ENCODE measurements around the gene LRRC4C.
"Not testable (repeated sequence)": the region's sequence is repeated elsewhere in the genome, so short reads cannot be mapped to it uniquely, and the experiment has no call there.

LRRC4C gene

GRCh38 chr11:40877256-40877655, 582.2 kb downstream of the LRRC4C start:
- no peaks in the 10 kb centered on the region for H3K79me2 ChIP-seq (ENCODE audit: control insufficient read depth, insufficient read depth, low read length, poor library complexity)
- H4K8ac ChIP-seq (ENCODE audit: low read depth, low read length) = no peak overlapping the region
- no peaks in the 10 kb centered on the region for H3K79me1 ChIP-seq (ENCODE audit: low read length)
- H2AFZ ChIP-seq (ENCODE audit: insufficient read depth, low read length, poor library complexity) = no peak overlapping the region
- H2AK5ac ChIP-seq (ENCODE audit: low read length) = no peak overlapping the region
- no peak overlapping the region for H3K23ac ChIP-seq (ENCODE audit: low read length)
- H4K91ac ChIP-seq (ENCODE audit: low read depth, low read length) = no peak overlapping the region
- peaks cover 0 to 3% of the 10 kb centered on the region in 2 experiments for H3K4me1 ChIP-seq (ENCODE audit: control insufficient read depth in 1 of 2, insufficient read depth in 2 of 2, low read length in 2 of 2)
- H3K4me2 ChIP-seq (ENCODE audit: low read length) = no peak overlapping the region
- WGBS (ENCODE audit: extremely low coverage, insufficient coverage, insufficient read length) = no CpG with 5 or more reads among the region's 7 CpGs
- H3K9ac ChIP-seq (ENCODE audit: low read length) = no peak overlapping the region
- H3K27me3 ChIP-seq (ENCODE audit: insufficient read depth, low read length) = no peaks in the 10 kb centered on the region
- H4K12ac ChIP-seq (ENCODE audit: low read depth, low read length) = no peak overlapping the region
- no peak overlapping the region for H2BK5ac ChIP-seq (ENCODE audit: low read depth, low read length, poor library complexity)
- H3K18ac ChIP-seq (ENCODE audit: low read length) = no peak overlapping the region
- DNase-seq = peak in 1 of 2 donors; percentile 18
- no peak overlapping the region for H2BK12ac ChIP-seq (ENCODE audit: low read length)
- no peak overlapping the region for H2BK120ac ChIP-seq (ENCODE audit: insufficient read depth, low read length, poor library complexity)
- H3K4me3 ChIP-seq (ENCODE audit: low read depth, low read length) = no peak overlapping the region
- no peak overlapping the region for H3K4ac ChIP-seq (ENCODE audit: low read depth, low read length)
- no peaks in the 10 kb centered on the region for H3K36me3 ChIP-seq (ENCODE audit: control insufficient read depth in 1 of 2, insufficient read depth in 2 of 2, low read length in 2 of 2)
- no peak overlapping the region for H3K27ac ChIP-seq (ENCODE audit: low read depth, low read length)
- H3K9me3 ChIP-seq (ENCODE audit: insufficient read depth, low read depth, low read length) = no peaks in the 10 kb centered on the region
- no peak overlapping the region for H3K14ac ChIP-seq (ENCODE audit: low read length)

GRCh38 chr11:40867991-40868632, 591.3 kb downstream of the LRRC4C start:
- Histone ChIP-seq H3K4me2 (ENCODE audit: low read length) (peak overlapping the region; percentile 37), H3K23ac (ENCODE audit: low read length) (no peak overlapping the region), H3K18ac (ENCODE audit: low read length) (no peak overlapping the region), H4K8ac (ENCODE audit: low read depth, low read length) (no peak overlapping the region), H2BK12ac (ENCODE audit: low read length) (no peak overlapping the region), H3K79me1 (ENCODE audit: low read length) (no peaks in the 10 kb centered on the region), H3K4ac (ENCODE audit: low read depth, low read length) (no peak overlapping the region), H4K91ac (ENCODE audit: low read depth, low read length) (no peak overlapping the region), H2BK5ac (ENCODE audit: low read depth, low read length, poor library complexity) (no peak overlapping the region), H3K4me1 (ENCODE audit: control insufficient read depth in 1 of 2, insufficient read depth in 2 of 2, low read length in 2 of 2) (peaks cover 0 to 1% of the 10 kb centered on the region in 2 experiments), H3K36me3 (ENCODE audit: control insufficient read depth in 1 of 2, insufficient read depth in 2 of 2, low read length in 2 of 2) (no peaks in the 10 kb centered on the region), H3K27ac (ENCODE audit: low read depth, low read length) (no peak overlapping the region), H3K9me3 (ENCODE audit: insufficient read depth, low read depth, low read length) (no peaks in the 10 kb centered on the region), H3K14ac (ENCODE audit: low read length) (no peak overlapping the region), H2BK120ac (ENCODE audit: insufficient read depth, low read length, poor library complexity) (no peak overlapping the region), H2AK5ac (ENCODE audit: low read length) (no peak overlapping the region), H3K4me3 (ENCODE audit: low read depth, low read length) (no peak overlapping the region), H4K12ac (ENCODE audit: low read depth, low read length) (no peak overlapping the region), H3K9ac (ENCODE audit: low read length) (no peak overlapping the region), H2AFZ (ENCODE audit: insufficient read depth, low read length, poor library complexity) (no peak overlapping the region), H3K79me2 (ENCODE audit: control insufficient read depth, insufficient read depth, low read length, poor library complexity) (no peaks in the 10 kb centered on the region), H3K27me3 (ENCODE audit: insufficient read depth, low read length) (no peaks in the 10 kb centered on the region)
- DNase-seq = peak; percentile 5 to 66
- WGBS (ENCODE audit: extremely low coverage, insufficient coverage, insufficient read length) = no CpG with 5 or more reads among the region's 3 CpGs

- not testable (repeated sequence) for H3K14ac ChIP-seq (ENCODE audit: low read length)
Observed at GRCh38 chr11:40857754-40858153, 601.7 kb downstream of the LRRC4C start.

GRCh38 chr11:40842750-40843339, 616.6 kb downstream of the LRRC4C start:
- H3K79me2 ChIP-seq (ENCODE audit: control insufficient read depth, insufficient read depth, low read length, poor library complexity) = no peaks in the 10 kb centered on the region
- H3K79me1 ChIP-seq (ENCODE audit: low read length) = no peaks in the 10 kb centered on the region
- H3K27ac ChIP-seq (ENCODE audit: low read depth, low read length) = no peak overlapping the region
- H3K23ac ChIP-seq (ENCODE audit: low read length) = no peak overlapping the region
- H4K8ac ChIP-seq (ENCODE audit: low read depth, low read length) = no peak overlapping the region
- H2AFZ ChIP-seq (ENCODE audit: insufficient read depth, low read length, poor library complexity) = no peak overlapping the region
- no CpG with 5 or more reads among the region's 5 CpGs for WGBS (ENCODE audit: extremely low coverage, insufficient coverage, insufficient read length)
- H3K18ac ChIP-seq (ENCODE audit: low read length) = no peak overlapping the region
- no peaks in the 10 kb centered on the region for H3K36me3 ChIP-seq (ENCODE audit: control insufficient read depth in 1 of 2, insufficient read depth in 2 of 2, low read length in 2 of 2)
- H3K4ac ChIP-seq (ENCODE audit: low read depth, low read length) = no peak overlapping the region
- H3K9me3 ChIP-seq (ENCODE audit: insufficient read depth, low read depth, low read length) = no peaks in the 10 kb centered on the region
- no peak for DNase-seq
- H2BK12ac ChIP-seq (ENCODE audit: low read length) = no peak overlapping the region
- H3K4me3 ChIP-seq (ENCODE audit: low read depth, low read length) = no peak overlapping the region
- H2BK5ac ChIP-seq (ENCODE audit: low read depth, low read length, poor library complexity) = no peak overlapping the region
- H3K4me2 ChIP-seq (ENCODE audit: low read length) = no peak overlapping the region
- no peak overlapping the region for H2BK120ac ChIP-seq (ENCODE audit: insufficient read depth, low read length, poor library complexity)
- H3K4me1 ChIP-seq (ENCODE audit: control insufficient read depth in 1 of 2, insufficient read depth in 2 of 2, low read length in 2 of 2) = no peaks in the 10 kb centered on the region
- H3K14ac ChIP-seq (ENCODE audit: low read length) = no peak overlapping the region
- H3K27me3 ChIP-seq (ENCODE audit: insufficient read depth, low read length) = no peaks in the 10 kb centered on the region
- no peak overlapping the region for H4K91ac ChIP-seq (ENCODE audit: low read depth, low read length)
- H3K9ac ChIP-seq (ENCODE audit: low read length) = no peak overlapping the region
- H2AK5ac ChIP-seq (ENCODE audit: low read length) = no peak overlapping the region
- no peak overlapping the region for H4K12ac ChIP-seq (ENCODE audit: low read depth, low read length)

More at GRCh38 chr11:40857754-40858153, 601.7 kb downstream of the LRRC4C start:
- not testable (repeated sequence) for H3K27ac ChIP-seq (ENCODE audit: low read depth, low read length); H2AK5ac ChIP-seq (ENCODE audit: low read length); H2BK120ac ChIP-seq (ENCODE audit: insufficient read depth, low read length, poor library complexity); H3K9ac ChIP-seq (ENCODE audit: low read length); H3K9me3 ChIP-seq (ENCODE audit: insufficient read depth, low read depth, low read length); H2BK12ac ChIP-seq (ENCODE audit: low read length); H4K91ac ChIP-seq (ENCODE audit: low read depth, low read length); H2BK5ac ChIP-seq (ENCODE audit: low read depth, low read length, poor library complexity); H4K12ac ChIP-seq (ENCODE audit: low read depth, low read length); H3K4me2 ChIP-seq (ENCODE audit: low read length); H3K4ac ChIP-seq (ENCODE audit: low read depth, low read length); H3K23ac ChIP-seq (ENCODE audit: low read length); H3K4me1 ChIP-seq (ENCODE audit: control insufficient read depth in 1 of 2, insufficient read depth in 2 of 2, low read length in 2 of 2); H3K79me2 ChIP-seq (ENCODE audit: control insufficient read depth, insufficient read depth, low read length, poor library complexity); H3K27me3 ChIP-seq (ENCODE audit: insufficient read depth, low read length); DNase-seq; H3K4me3 ChIP-seq (ENCODE audit: low read depth, low read length); H4K8ac ChIP-seq (ENCODE audit: low read depth, low read length); H3K18ac ChIP-seq (ENCODE audit: low read length); H2AFZ ChIP-seq (ENCODE audit: insufficient read depth, low read length, poor library complexity); H3K36me3 ChIP-seq (ENCODE audit: control insufficient read depth in 1 of 2, insufficient read depth in 2 of 2, low read length in 2 of 2); H3K79me1 ChIP-seq (ENCODE audit: low read length)
- WGBS (ENCODE audit: extremely low coverage, insufficient coverage, insufficient read length) = no CpG with 5 or more reads among the region's 1 CpG
